Glutamatergic neuron (in vitro differentiated cells): ENCODE results near the gene ARRDC5. TPM values are rescaled to one million over a fixed set of nuclear protein-coding genes. Genes with fewer than 3 reads are reported as not detected.

Experiments
- DNase-seq: peaks from one replicate; pipeline ENCODE4 v3.0.0; 2022
- H3K27ac Mint-ChIP-seq: one replicate; pipeline ENCODE4 v1.8.0; 2020; ENCODE audit warnings: mild to moderate bottlenecking, mixed read lengths, inconsistent platforms; ENCODE audit not compliant: unreplicated experiment
- H3K27me3 Mint-ChIP-seq: one replicate; pipeline ENCODE4 v1.8.0; 2020; ENCODE audit warnings: mild to moderate bottlenecking, moderate library complexity, mixed read lengths, inconsistent platforms; ENCODE audit not compliant: unreplicated experiment
- H3K36me3 Mint-ChIP-seq: one replicate; pipeline ENCODE4 v1.8.0; 2020; ENCODE audit warnings: mild to moderate bottlenecking, mixed read lengths, inconsistent platforms; ENCODE audit not compliant: unreplicated experiment
- H3K4me1 Mint-ChIP-seq: one replicate; pipeline ENCODE4 v1.8.0; 2020; ENCODE audit warnings: mild to moderate bottlenecking, low read depth, mixed read lengths, inconsistent platforms; ENCODE audit not compliant: unreplicated experiment
- H3K4me3 Mint-ChIP-seq: one replicate; pipeline ENCODE4 v1.8.0; 2020; ENCODE audit warnings: mild to moderate bottlenecking, mixed read lengths, inconsistent platforms; ENCODE audit not compliant: unreplicated experiment
- H3K9me3 Mint-ChIP-seq: one replicate; pipeline ENCODE4 v1.8.0; 2020; ENCODE audit warnings: mild to moderate bottlenecking, moderate library complexity, mixed read lengths, inconsistent platforms; ENCODE audit not compliant: unreplicated experiment
- CTCF ChIP-seq: fragments of 200-600 bp; sonication (generic); IDR thresholded peaks from one replicate; pipeline ENCODE4 v1.5.0; 2021; ENCODE audit not compliant: partially characterized antibody, unreplicated experiment
- total RNA-seq: library from RNA; stranded (reverse); fragmentation: NEBNext Ultra II Directional; extraction: Animal tissue kit (Norgen Biotek cat#: 25700); gene quantifications from one replicate; pipeline ENCODE4 v1.2.1, GENCODE V29; 2021; ENCODE audit not compliant: unreplicated experiment

Gene ARRDC5
- total RNA-seq, 1 donor from 2014 or later, result not detected

DNA sequence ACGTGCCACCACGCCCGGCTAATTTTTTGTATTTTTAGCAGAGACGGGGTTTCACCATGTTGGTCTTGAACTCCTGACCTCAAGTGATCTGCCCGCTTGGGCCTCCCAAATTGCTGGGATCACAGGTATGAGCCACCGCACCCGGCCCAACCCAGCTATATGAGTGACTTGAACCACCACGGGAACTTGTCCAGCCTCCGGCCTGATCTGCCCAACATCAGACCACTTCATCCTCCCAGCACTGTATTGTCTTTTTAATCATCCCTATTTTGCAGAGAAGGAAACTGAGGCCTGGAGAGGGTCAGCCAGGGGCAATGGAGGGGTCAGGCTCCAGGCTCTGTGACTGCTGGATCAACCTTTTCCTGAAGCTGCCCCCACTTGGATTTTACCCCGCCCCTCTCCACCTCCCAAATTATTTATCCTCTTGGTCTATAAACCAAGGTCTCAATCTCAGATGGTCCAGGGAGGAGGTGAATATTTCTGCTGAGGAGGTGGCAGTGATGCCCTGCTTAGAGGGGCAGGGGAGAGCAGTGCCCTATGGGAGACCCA, 34.3 kb downstream of the ARRDC5 start:
- no peaks in the 10 kb centered on the region for H3K27me3 Mint-ChIP-seq
- no peak for TF ChIP-seq CTCF
- peaks cover 2% of the 10 kb centered on the region for H3K9me3 Mint-ChIP-seq
- DNase-seq, result no peak
- no peaks in the 10 kb centered on the region for H3K36me3 Mint-ChIP-seq
- H3K27ac Mint-ChIP-seq, result no peak overlapping the region
- H3K4me3 Mint-ChIP-seq, result peak overlapping the region; percentile 67
- H3K4me1 Mint-ChIP-seq, result no peaks in the 10 kb centered on the region

GRCh38 chr19:4867534-4868285, 35.0 kb downstream of the ARRDC5 start, which contains the start of gene PLIN3:
Gene PLIN3 (minus strand): TSS chr19:4867667. CDS start chr19:4861394, 6,273 bp downstream.
- H3K36me3 Mint-ChIP-seq, result no peaks in the 10 kb centered on the region
- H3K9me3 Mint-ChIP-seq, result peaks cover 2% of the 10 kb centered on the region
- peak; percentile 26 for TF ChIP-seq CTCF
- peak within 1 kb of the TSS; percentile 67 for H3K4me3 Mint-ChIP-seq
- peak; percentile 91 for DNase-seq
- H3K27me3 Mint-ChIP-seq, result no peaks in the 10 kb centered on the region
- H3K4me1 Mint-ChIP-seq, result no peaks in the 10 kb centered on the region
- H3K27ac Mint-ChIP-seq, result no peak within 1 kb of the TSS

- peak overlapping the region; percentile 61 for H3K4me3 Mint-ChIP-seq
- no peak overlapping the region for H3K27ac Mint-ChIP-seq
- DNase-seq, result peak; percentile 40
- H3K27me3 Mint-ChIP-seq, result no peaks in the 10 kb centered on the region
- TF ChIP-seq CTCF, result no peak
- peaks cover 2% of the 10 kb centered on the region for H3K9me3 Mint-ChIP-seq
- no peaks in the 10 kb centered on the region for H3K36me3 Mint-ChIP-seq
- H3K4me1 Mint-ChIP-seq, result no peaks in the 10 kb centered on the region
Observed at GRCh38 chr19:4866595-4867424, 35.9 kb downstream of the ARRDC5 start.

DNA sequence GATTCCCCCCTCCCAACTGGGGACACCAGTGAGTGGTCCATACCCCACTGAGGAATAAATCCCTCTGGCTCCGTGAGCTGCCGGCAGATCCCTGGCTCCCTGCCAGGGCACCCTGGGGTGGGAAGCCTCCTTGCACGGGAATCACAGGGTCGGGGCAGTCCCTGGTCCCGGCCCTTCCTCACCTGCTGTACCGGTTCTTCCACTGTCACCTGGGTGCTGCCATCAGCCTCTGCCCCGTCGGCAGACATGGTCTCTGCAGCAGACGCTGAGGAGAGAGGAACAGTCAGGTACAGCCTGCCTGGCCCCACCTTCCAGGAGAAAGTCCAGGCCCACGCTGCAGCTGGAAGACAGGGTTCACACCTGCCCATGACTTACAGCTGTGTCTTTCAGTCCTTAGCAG, 41.5 kb downstream of the ARRDC5 start:
- DNase-seq, result no peak
- Mint-ChIP-seq H3K9me3 (no peaks in the 10 kb centered on the region), H3K36me3 (no peaks in the 10 kb centered on the region), H3K27me3 (no peaks in the 10 kb centered on the region), H3K27ac (no peak overlapping the region), H3K4me3 (no peak overlapping the region), H3K4me1 (no peaks in the 10 kb centered on the region)
- TF ChIP-seq CTCF, result no peak
